K562 (cell line): ENCODE data around the gene COL26A1. TPM values are rescaled to one million over a fixed set of nuclear protein-coding genes. Genes with fewer than 3 reads are reported as not detected.
A peak's percentile ranks its signal among the peaks of the same experiment; 100 is the strongest.

Experiments
- ATAC-seq: fragments of 200-7000 bp; cut with Tn5 transposase; 3 replicates; pipeline ENCODE4 v1.9.1; 2020; ENCODE audit warnings: moderate library complexity
- BruUV-seq: library from RNA; stranded (reverse); fragments of 400-500 nt; replicated peaks from 2 replicates; lab custom pipeline; 2021; lab: Mats Ljungman, UMichigan
- CTCF ChIA-PET: fragments of 300-600 bp; formaldehyde crosslinking; extraction: SDS; loops from one replicate; lab custom pipeline; 2021; ENCODE audit warnings: low intra/inter-chr PET ratio; lab: Yijun Ruan, JAX
- POLR2A ChIA-PET: fragments of 300-600, 350-650 bp; sonication (Branson Sonifier 250); formaldehyde crosslinking; extraction: SDS; loops from one replicate; lab custom pipeline; 2021; ENCODE audit warnings: antibody characterized with exemption, inconsistent platforms; lab: Yijun Ruan, JAX
- DNase-seq, 4 experiments: peaks; one replicate each; pipeline versions ENCODE4 v3.0.0 to v3.0.0-alpha.2; 2011 to 2018; ENCODE audit warnings: low spot score in 3 of 4, mixed read lengths in 3 of 4; ENCODE audit errors: extremely low read depth in 1 of 4
- FAIRE-seq: peaks from 2 replicates; lab custom pipeline; 2011; peaks lifted over from hg19 to GRCh38; lab: Jason Lieb, UNC
- H2AFZ ChIP-seq: 2 replicates; pipeline ENCODE4 v1.6.0; 2011; ENCODE audit warnings: low read depth, low read length, control low read depth, inconsistent platforms
- H3K27ac ChIP-seq: fragments of 200-600 bp; 3 replicates; pipeline ENCODE4 v1.8.0; 2011; ENCODE audit warnings: low read depth, mild to moderate bottlenecking, control low read depth, inconsistent platforms, low read length, moderate library complexity, mixed read lengths; ENCODE audit errors: extremely low read depth
- H3K27me3 ChIP-seq, 2 experiments: fragments of 300-600 bp in 1 of 2; 2 replicates in 1 of 2; 3 replicates in 1 of 2; pipeline versions ENCODE4 v1.6.0 to v1.8.0; 2011; ENCODE audit warnings: inconsistent platforms in 2 of 2, low read length in 2 of 2, mild to moderate bottlenecking in 1 of 2, mixed read lengths in 1 of 2, moderate library complexity in 1 of 2; ENCODE audit not compliant: control insufficient read depth in 2 of 2, insufficient read depth in 2 of 2
- H3K36me3 ChIP-seq: fragments of 300-600 bp; 3 replicates; pipeline ENCODE4 v1.8.0; 2011; ENCODE audit warnings: mild to moderate bottlenecking, low read length, inconsistent platforms; ENCODE audit not compliant: control insufficient read depth, insufficient read depth
- H3K4me1 ChIP-seq, 2 experiments: fragments of 200-600 bp in 1 of 2; replicated peaks in 1 of 2; 2 replicates in 1 of 2; 3 replicates in 1 of 2; pipeline versions ENCODE4 v1.5.1 to v1.8.0; 2011; ENCODE audit warnings: inconsistent platforms in 2 of 2, low read length in 2 of 2, mild to moderate bottlenecking in 1 of 2, mixed read lengths in 1 of 2, moderate library complexity in 1 of 2; ENCODE audit not compliant: control insufficient read depth in 2 of 2, insufficient read depth in 2 of 2
- H3K4me2 ChIP-seq: 2 replicates; pipeline ENCODE4 v1.6.1; 2011; ENCODE audit warnings: low read length, control low read depth, inconsistent platforms, mixed read lengths; ENCODE audit not compliant: insufficient read depth
- H3K4me3 ChIP-seq: fragments of 200-600 bp; sonication (generic), shearing (Covaris generic); 2 replicates; pipeline ENCODE4 v1.5.1; 2016; ENCODE audit warnings: control low read depth, inconsistent platforms
- H3K79me2 ChIP-seq: fragments of 200-600 bp; 3 replicates; pipeline ENCODE4 v1.8.0; 2011; ENCODE audit warnings: low read length, inconsistent platforms; ENCODE audit not compliant: control insufficient read depth, insufficient read depth
- H3K9ac ChIP-seq, 2 experiments: 2 replicates each; pipeline versions ENCODE4 v1.6.0 to v1.6.1; 2011; ENCODE audit warnings: low read depth in 2 of 2, low read length in 2 of 2, control low read depth in 1 of 2, inconsistent platforms in 1 of 2, mild to moderate bottlenecking in 1 of 2, mixed read lengths in 1 of 2; ENCODE audit not compliant: insufficient read depth in 1 of 2
- H3K9me1 ChIP-seq: one replicate; pipeline ENCODE4 v1.6.0; 2011; ENCODE audit warnings: inconsistent platforms, mild to moderate bottlenecking, low read length, moderate library complexity; ENCODE audit not compliant: control insufficient read depth, insufficient read depth
- H3K9me3 ChIP-seq: replicated peaks from 2 replicates; pipeline ENCODE4 v1.5.1; 2011; ENCODE audit warnings: low read depth, low read length, inconsistent platforms; ENCODE audit not compliant: control insufficient read depth, insufficient read depth
- H4K20me1 ChIP-seq: replicated peaks from 2 replicates; pipeline ENCODE4 v1.6.1; 2011; ENCODE audit warnings: low read length, inconsistent platforms, mixed read lengths; ENCODE audit not compliant: control insufficient read depth, insufficient read depth
- CBFA2T2 ChIP-seq: fragments of 450-650 bp; conservative IDR thresholded peaks from 2 replicates; pipeline ENCODE4 v1.6.1; 2017; ENCODE audit warnings: mild to moderate bottlenecking
- FOSL1 ChIP-seq: fragments of 200-800 bp; sonication (Bioruptor generic); conservative IDR thresholded peaks from 2 replicates; pipeline ENCODE4 v1.6.1; 2016; ENCODE audit warnings: missing genetic modification characterization, missing compliant biosample characterization
- RAD51 ChIP-seq: fragments of 450-650 bp; IDR thresholded peaks from 2 replicates; pipeline ENCODE4 v1.7.1; 2016; ENCODE audit warnings: low read depth, mild to moderate bottlenecking, borderline replicate concordance
- RBM25 ChIP-seq: fragments of 200-400 bp; formaldehyde crosslinking; IDR thresholded peaks from 2 replicates; pipeline ENCODE4 v1.6.1; 2018; ENCODE audit warnings: low read length, low read depth, moderate library complexity; ENCODE audit not compliant: severe bottlenecking
- TOE1 ChIP-seq, 2 experiments: fragments of 450-650 bp in 1 of 2; sonication (generic) in 1 of 2; formaldehyde crosslinking in 1 of 2; IDR thresholded peaks; 2 replicates each; pipeline versions ENCODE4 v1.7.1 to v1.8.0; 2016 to 2022; ENCODE audit warnings: borderline replicate concordance in 2 of 2, mild to moderate bottlenecking in 2 of 2, antibody characterized with exemption in 1 of 2, inconsistent platforms in 1 of 2, low read depth in 1 of 2, missing genetic modification reagents in 1 of 2, moderate library complexity in 1 of 2
- USF1 ChIP-seq: sonication (generic); formaldehyde crosslinking; IDR thresholded peaks from 2 replicates; pipeline ENCODE4 v1.9.0; 2022; ENCODE audit warnings: mild to moderate bottlenecking, missing genetic modification reagents
- USF2 ChIP-seq: sonication (generic); formaldehyde crosslinking; IDR thresholded peaks from 2 replicates; pipeline ENCODE4 v1.5.0; 2020; ENCODE audit warnings: missing genetic modification reagents
- WHSC1 ChIP-seq: IDR thresholded peaks from one replicate; pipeline ENCODE4 v1.6.1; 2012; ENCODE audit warnings: low read length, control low read depth, inconsistent platforms
- ZBTB7A ChIP-seq: IDR thresholded peaks from 2 replicates; pipeline ENCODE4 v1.6.1; 2011; ENCODE audit warnings: low read depth, mild to moderate bottlenecking, low read length, moderate library complexity, borderline replicate concordance; ENCODE audit not compliant: control insufficient read depth
- WGBS: fragments of 100-300 bp; shearing (Covaris generic); methylation state at CpG from one replicate; pipeline ENCODE4 v1.1.6; 2016; ENCODE audit warnings: low coverage, mixed read lengths; ENCODE audit not compliant: insufficient coverage; ENCODE audit errors: missing lambda C conversion rate; 5-methylcytosine and 5-hydroxymethylcytosine counted together
- in situ Hi-C: fragments of 300-500 bp; cut with MboI; formaldehyde crosslinking; loops from 4 replicates; pipeline ENCODE4 v1.15.0; 2018; ENCODE audit warnings: inconsistent platforms, mixed read lengths
- intact Hi-C: fragments of 100-400 bp; cut with micrococcal nuclease; formaldehyde crosslinking; loops from 2 replicates; pipeline ENCODE4 v1.14.2; 2022
- polyA plus RNA-seq, 8 experiments: library from polyadenylated mRNA; depleted of rRNA in 4 of 8; stranded (reverse) in 5 of 8; unstranded in 3 of 8; fragments of >200 nt; fragmentation: Nextera tagmentation in 2 of 8; fragmentation: Illumina TruSeq in 1 of 8; extraction: Ambion mirVana in 2 of 8; extraction: Trizol in 1 of 8; gene quantifications; 2 replicates each; pipeline versions ENCODE4 v1.2.1 to v1.2.3, GENCODE V29; 2011 to 2014; ENCODE audit warnings: inconsistent platforms in 1 of 8, missing spikeins in 1 of 8
- total RNA-seq, 7 experiments: library from RNA; depleted of rRNA in 6 of 7; stranded (reverse); fragments of >200 nt in 6 of 7; fragmentation: Illumina TruSeq in 2 of 7; extraction: Trizol in 2 of 7; gene quantifications; 2 replicates each; pipeline versions ENCODE4 v1.2.1 to v1.2.3, GENCODE V29; 2011 to 2021; ENCODE audit warnings: low replicate concordance in 1 of 7
- TF ChIP-seq, protein P1 (sequence below): fragments of 450-650 bp; formaldehyde crosslinking; IDR thresholded peaks from 2 replicates; pipeline ENCODE4 v1.4.0; 2020; ENCODE audit warnings: mild to moderate bottlenecking, mixed read lengths
- TF ChIP-seq, protein P2 (sequence below): fragments of 200-800 bp; sonication (Bioruptor generic); IDR thresholded peaks from 2 replicates; pipeline ENCODE4 v1.6.1; 2016; ENCODE audit warnings: missing genetic modification characterization, missing compliant biosample characterization

COL26A1 gene
- total and polyA plus RNA-seq, 9 of the 15 experiments (the other 6 are each of a cell fraction or from before 2014, with no cell fraction given): 0.04 to 0.39 (median 0.07) TPM; not detected in 5

DNA sequence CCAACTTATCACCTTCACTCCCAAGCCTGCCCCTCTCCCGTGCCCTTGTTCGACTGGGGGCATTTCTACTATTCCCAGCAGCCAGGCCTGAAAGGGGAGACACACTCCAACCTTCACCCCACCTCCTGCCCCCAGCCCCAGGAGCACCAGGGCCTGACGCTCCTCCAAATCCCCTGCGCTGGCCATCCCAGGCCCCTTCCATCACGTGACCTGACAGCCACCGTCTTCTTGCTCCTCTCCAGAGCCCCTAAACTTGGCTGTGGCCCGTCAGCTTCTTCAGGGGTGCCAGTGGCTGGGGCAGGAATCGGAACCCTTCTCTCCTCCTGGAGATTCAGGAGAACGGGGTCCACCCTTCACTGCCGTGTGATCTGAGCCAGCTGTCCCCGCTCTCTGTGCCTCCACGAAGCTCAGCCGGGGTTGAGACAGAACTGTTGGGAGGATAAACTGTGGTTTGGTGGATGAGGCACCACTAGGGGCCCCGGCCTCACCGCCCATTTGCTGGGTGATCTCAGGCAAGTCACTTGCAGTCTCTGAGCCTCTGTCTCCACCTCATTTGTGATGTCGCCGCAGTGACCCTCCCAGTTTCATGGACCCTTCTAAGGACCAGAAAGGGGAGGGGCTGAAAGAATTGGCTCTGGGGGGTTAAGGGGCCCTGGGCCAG is 175.4 kb downstream of the COL26A1 start:
- CTCF ChIA-PET: interaction anchor here (0.6 to 2.0 kb wide), 4 partner anchors 40 to 643 kb away, joined by 3 to 9 read pairs (median 6); partner anchors contain the start of genes ACHE and COL26A1
- no peak for FAIRE-seq
- 15% methylated on average over 17 of the region's 17 CpGs for WGBS
- no peaks in the 10 kb centered on the region for H3K79me2 ChIP-seq
- BruUV-seq: no TSS peak
- peaks cover 13% of the 10 kb centered on the region; the same call in 1 of the 2 replicates for H4K20me1 ChIP-seq
- no peaks in the 10 kb centered on the region for H3K36me3 ChIP-seq
- H3K4me1 ChIP-seq: peaks cover 0 to 33% of the 10 kb centered on the region in 2 experiments; a peak in 2 of 5 replicates
- peaks cover 4% of the 10 kb centered on the region for H3K9me1 ChIP-seq
- H3K4me3 ChIP-seq: no peak overlapping the region
- intact Hi-C loops: no loop called here
- no peak overlapping the region for H3K9ac ChIP-seq
- H3K9me3 ChIP-seq: no peaks in the 10 kb centered on the region
- no peak for DNase-seq
- no peak overlapping the region for H3K27ac ChIP-seq
- POLR2A ChIA-PET: interaction anchor here (0.7 kb wide), 1 partner anchor 423 kb away, joined by 4 read pairs; no protein-coding TSS in a partner anchor
- H2AFZ ChIP-seq: no peak overlapping the region
- 0 out of 3 replicates have a peak, but pooled peaks have one; percentile 6 for ATAC-seq
- no peak overlapping the region for H3K4me2 ChIP-seq
- in situ Hi-C loops: no loop called here
- H3K27me3 ChIP-seq: peaks cover 3 to 39% of the 10 kb centered on the region in 2 experiments; a peak in 2 of 5 replicates
- TF ChIP-seq FOSL1 (tag): no peak
- TF ChIP-seq ZBTB7A: peak; percentile 25; the same call in 1 of the 2 replicates
- 0 out of 2 replicates have a peak, but pooled peaks have one; percentile 40 for TF ChIP-seq TOE1 (IDR thresholded peaks at IDR 0.05; ENCODE audit: borderline replicate concordance)
- TF ChIP-seq TOE1 (CRISPR knock-in tag; IDR thresholded peaks at IDR 0.05; ENCODE audit: borderline replicate concordance, low read depth): no peak
- TF ChIP-seq, protein P1, sequence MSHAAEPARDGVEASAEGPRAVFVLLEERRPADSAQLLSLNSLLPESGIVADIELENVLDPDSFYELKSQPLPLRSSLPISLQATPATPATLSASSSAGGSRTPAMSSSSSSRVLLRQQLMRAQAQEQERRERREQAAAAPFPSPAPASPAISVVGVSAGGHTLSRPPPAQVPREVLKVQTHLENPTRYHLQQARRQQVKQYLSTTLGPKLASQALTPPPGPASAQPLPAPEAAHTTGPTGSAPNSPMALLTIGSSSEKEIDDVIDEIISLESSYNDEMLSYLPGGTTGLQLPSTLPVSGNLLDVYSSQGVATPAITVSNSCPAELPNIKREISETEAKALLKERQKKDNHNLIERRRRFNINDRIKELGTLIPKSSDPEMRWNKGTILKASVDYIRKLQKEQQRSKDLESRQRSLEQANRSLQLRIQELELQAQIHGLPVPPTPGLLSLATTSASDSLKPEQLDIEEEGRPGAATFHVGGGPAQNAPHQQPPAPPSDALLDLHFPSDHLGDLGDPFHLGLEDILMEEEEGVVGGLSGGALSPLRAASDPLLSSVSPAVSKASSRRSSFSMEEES: peak; percentile 82
- peak; percentile 42 for TF ChIP-seq CBFA2T2
- peak; percentile 69 for TF ChIP-seq USF1 (CRISPR knock-in tag)
- TF ChIP-seq, protein P2, sequence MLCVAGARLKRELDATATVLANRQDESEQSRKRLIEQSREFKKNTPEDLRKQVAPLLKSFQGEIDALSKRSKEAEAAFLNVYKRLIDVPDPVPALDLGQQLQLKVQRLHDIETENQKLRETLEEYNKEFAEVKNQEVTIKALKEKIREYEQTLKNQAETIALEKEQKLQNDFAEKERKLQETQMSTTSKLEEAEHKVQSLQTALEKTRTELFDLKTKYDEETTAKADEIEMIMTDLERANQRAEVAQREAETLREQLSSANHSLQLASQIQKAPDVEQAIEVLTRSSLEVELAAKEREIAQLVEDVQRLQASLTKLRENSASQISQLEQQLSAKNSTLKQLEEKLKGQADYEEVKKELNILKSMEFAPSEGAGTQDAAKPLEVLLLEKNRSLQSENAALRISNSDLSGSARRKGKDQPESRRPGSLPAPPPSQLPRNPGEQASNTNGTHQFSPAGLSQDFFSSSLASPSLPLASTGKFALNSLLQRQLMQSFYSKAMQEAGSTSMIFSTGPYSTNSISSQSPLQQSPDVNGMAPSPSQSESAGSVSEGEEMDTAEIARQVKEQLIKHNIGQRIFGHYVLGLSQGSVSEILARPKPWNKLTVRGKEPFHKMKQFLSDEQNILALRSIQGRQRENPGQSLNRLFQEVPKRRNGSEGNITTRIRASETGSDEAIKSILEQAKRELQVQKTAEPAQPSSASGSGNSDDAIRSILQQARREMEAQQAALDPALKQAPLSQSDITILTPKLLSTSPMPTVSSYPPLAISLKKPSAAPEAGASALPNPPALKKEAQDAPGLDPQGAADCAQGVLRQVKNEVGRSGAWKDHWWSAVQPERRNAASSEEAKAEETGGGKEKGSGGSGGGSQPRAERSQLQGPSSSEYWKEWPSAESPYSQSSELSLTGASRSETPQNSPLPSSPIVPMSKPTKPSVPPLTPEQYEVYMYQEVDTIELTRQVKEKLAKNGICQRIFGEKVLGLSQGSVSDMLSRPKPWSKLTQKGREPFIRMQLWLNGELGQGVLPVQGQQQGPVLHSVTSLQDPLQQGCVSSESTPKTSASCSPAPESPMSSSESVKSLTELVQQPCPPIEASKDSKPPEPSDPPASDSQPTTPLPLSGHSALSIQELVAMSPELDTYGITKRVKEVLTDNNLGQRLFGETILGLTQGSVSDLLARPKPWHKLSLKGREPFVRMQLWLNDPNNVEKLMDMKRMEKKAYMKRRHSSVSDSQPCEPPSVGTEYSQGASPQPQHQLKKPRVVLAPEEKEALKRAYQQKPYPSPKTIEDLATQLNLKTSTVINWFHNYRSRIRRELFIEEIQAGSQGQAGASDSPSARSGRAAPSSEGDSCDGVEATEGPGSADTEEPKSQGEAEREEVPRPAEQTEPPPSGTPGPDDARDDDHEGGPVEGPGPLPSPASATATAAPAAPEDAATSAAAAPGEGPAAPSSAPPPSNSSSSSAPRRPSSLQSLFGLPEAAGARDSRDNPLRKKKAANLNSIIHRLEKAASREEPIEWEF (CRISPR knock-in tag): no peak
- no peak for TF ChIP-seq WHSC1
- peak; percentile 76 for TF ChIP-seq USF2
- TF ChIP-seq RAD51: peak; percentile 76; the same call in 1 of the 2 replicates
- TF ChIP-seq RBM25: peak; percentile 39
